Mucosa of stomach (tissue), 1 donor: Measurements from ENCODE around the gene A3GALT2.

Source experiments
- H3K27me3 ChIP-seq: one replicate; pipeline ENCODE4 v1.7.0; 2013; ENCODE audit warnings: mild to moderate bottlenecking, low read length; ENCODE audit not compliant: control insufficient read depth, insufficient read depth
- H3K36me3 ChIP-seq: one replicate; pipeline ENCODE4 v1.7.0; 2013; ENCODE audit warnings: low read length; ENCODE audit not compliant: control insufficient read depth, insufficient read depth
- H3K4me1 ChIP-seq: one replicate; pipeline ENCODE4 v1.7.0; 2013; ENCODE audit warnings: mild to moderate bottlenecking, low read length; ENCODE audit not compliant: control insufficient read depth, insufficient read depth
- H3K4me3 ChIP-seq: one replicate; pipeline ENCODE4 v1.7.0; 2013; ENCODE audit warnings: low read length
- H3K9ac ChIP-seq: one replicate; pipeline ENCODE4 v1.7.0; 2013; ENCODE audit warnings: mild to moderate bottlenecking, low read length, moderate library complexity
- H3K9me3 ChIP-seq: one replicate; pipeline ENCODE4 v1.7.0; 2013; ENCODE audit warnings: mild to moderate bottlenecking, low read length, moderate library complexity; ENCODE audit not compliant: control insufficient read depth
- donor health status: Pancreatic carcinoma.

A3GALT2 gene

DNA sequence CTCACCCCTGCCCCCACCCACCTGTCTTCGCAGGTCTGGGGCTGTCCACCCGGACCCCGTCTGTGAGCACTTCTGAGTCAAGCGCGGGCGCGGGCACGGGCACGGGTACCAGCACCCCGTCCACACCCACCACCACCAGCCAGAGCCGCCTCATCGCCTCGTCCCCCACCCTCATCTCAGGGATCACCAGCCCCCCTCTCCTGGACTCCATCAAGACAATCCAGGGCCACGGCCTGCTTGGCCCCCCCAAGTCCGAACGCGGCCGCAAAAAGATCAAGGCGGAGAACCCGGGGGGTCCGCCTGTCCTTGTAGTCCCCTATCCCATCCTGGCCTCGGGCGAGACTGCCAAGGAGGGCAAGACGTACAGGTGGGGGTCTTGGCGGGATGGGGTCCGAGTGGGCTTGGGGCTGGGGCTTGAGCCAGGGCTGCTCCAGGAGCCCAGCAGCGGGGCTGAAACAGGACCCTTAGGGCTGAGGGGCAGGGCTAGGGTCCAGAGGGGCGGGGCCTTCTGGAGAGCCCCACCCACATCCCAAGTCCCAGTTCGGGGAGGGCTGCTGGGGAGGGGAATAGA lies 40.7 kb downstream of the A3GALT2 start:
- H3K4me1 ChIP-seq, result no peaks in the 10 kb centered on the region
- peaks cover 15% of the 10 kb centered on the region for H3K36me3 ChIP-seq
- H3K4me3 ChIP-seq, result no peak overlapping the region
- H3K9me3 ChIP-seq, result no peaks in the 10 kb centered on the region
- no peaks in the 10 kb centered on the region for H3K27me3 ChIP-seq
- no peak overlapping the region for H3K9ac ChIP-seq

DNA sequence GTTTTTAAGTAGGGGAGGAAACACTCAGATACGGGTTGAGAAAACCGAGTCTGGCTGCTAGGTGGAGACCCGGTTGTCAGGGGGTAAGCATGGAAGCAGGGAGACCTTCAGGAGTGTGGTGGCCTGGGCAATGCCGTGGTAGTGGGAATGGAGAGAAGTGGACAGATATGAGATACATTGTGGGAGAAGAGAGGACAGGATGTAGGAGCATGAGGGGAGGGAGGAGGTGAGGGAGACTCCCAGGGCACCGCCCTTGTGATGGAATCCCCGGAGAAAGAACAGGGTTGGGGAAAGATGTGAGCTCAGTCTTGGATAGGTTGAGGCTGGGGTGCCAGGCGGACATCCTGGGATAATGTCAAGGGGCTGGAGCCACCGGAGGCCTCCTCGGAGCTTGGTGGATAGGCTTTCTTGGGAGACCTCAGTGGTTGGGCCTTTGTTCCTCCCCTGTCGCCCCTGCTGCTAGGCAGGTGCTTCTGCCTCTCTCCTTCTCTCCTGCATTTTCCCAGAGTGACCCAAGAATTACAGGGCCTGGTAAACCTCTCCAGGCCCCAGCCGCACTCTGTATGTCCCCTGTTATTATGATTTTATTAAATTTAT lies 43.3 kb downstream of the A3GALT2 start:
- no peaks in the 10 kb centered on the region for H3K27me3 ChIP-seq
- H3K36me3 ChIP-seq, result peaks cover 15% of the 10 kb centered on the region
- no peaks in the 10 kb centered on the region for H3K9me3 ChIP-seq
- H3K4me1 ChIP-seq, result no peaks in the 10 kb centered on the region
- no peak overlapping the region for H3K9ac ChIP-seq
- H3K4me3 ChIP-seq, result no peak overlapping the region

- H3K4me3 ChIP-seq, result no peak overlapping the region
- H3K27me3 ChIP-seq, result no peaks in the 10 kb centered on the region
- peaks cover 13% of the 10 kb centered on the region for H3K36me3 ChIP-seq
- no peaks in the 10 kb centered on the region for H3K9me3 ChIP-seq
- H3K9ac ChIP-seq, result no peak overlapping the region
- no peaks in the 10 kb centered on the region for H3K4me1 ChIP-seq
Measured at GRCh38 chr1:33276573-33277298, 44.2 kb downstream of the A3GALT2 start.

GRCh38 chr1:33275706-33276572 lies 45.0 kb downstream of the A3GALT2 start:
- Histone ChIP-seq H3K27me3 (no peaks in the 10 kb centered on the region), H3K4me3 (no peak overlapping the region), H3K9me3 (no peaks in the 10 kb centered on the region), H3K9ac (no peak overlapping the region), H3K4me1 (no peaks in the 10 kb centered on the region), H3K36me3 (peaks cover 5% of the 10 kb centered on the region)

DNA sequence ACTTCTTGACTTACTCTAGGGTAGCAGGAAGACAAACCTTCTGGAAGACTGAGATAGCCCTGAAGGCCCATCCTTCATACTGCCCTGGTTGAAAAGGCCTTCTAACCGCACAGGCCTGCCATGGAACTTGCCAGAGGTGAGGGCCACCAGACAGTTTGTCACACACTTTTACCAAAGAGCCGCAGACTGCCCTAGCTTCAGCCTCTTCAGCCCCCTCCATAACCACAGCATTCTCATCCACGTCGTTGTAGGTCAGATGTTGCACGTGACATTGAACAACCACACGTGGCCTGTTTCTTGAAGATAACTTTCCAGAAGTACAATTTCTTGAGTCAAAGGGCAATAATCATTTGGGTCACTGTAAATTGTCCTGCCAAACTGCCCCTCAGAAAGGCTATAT lies 45.7 kb downstream of the A3GALT2 start:
- peaks cover 5% of the 10 kb centered on the region for H3K36me3 ChIP-seq
- no peaks in the 10 kb centered on the region for H3K4me1 ChIP-seq
- no peaks in the 10 kb centered on the region for H3K9me3 ChIP-seq
- H3K27me3 ChIP-seq, result no peaks in the 10 kb centered on the region
- H3K4me3 ChIP-seq, result no peak overlapping the region
- H3K9ac ChIP-seq, result no peak overlapping the region

DNA sequence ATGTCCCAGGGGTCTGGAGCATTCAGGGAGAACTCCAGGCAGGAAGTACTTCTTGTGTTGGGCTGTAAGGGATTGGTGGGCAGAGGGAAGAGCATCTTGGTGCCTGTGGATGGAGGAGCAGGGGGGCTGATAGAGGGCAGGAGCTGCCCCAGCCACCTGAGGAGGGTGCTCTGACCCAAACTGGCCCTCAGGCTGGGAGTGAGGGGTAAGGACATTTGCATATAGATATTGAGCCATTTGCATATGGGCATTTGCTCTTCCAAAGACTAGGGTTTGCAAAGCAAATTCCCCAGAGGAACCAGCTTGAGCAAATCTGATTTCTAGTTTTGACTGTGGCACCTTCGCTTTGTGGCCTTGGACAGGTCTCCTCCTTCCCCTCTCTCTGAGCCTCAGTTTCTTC lies 46.5 kb downstream of the A3GALT2 start:
- Histone ChIP-seq H3K9ac (no peak overlapping the region), H3K4me1 (no peaks in the 10 kb centered on the region), H3K27me3 (no peaks in the 10 kb centered on the region), H3K9me3 (no peaks in the 10 kb centered on the region), H3K36me3 (peaks cover 5% of the 10 kb centered on the region), H3K4me3 (no peak overlapping the region)

DNA sequence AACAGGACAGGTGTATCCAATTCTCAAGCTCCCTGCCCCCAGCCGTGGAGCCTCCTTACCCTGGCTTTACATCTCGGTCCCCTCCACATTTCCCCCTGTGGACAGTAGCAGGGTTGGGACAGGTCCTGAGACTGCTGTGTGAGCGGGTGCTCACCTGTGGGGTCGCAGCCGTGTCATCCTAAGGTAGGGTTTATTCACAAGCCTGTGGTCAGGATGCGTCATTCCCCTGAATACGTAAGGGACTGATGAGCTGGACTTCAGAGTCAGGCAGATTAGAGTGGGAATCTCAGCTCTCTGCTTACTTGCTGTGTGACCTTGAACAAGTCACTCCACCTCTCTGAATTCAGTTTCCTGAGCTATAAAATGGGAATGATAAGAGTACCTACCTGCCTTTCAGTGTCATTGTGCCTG lies 46.9 kb downstream of the A3GALT2 start:
- H3K9me3 ChIP-seq, result no peaks in the 10 kb centered on the region
- no peaks in the 10 kb centered on the region for H3K27me3 ChIP-seq
- H3K36me3 ChIP-seq, result peaks cover 5% of the 10 kb centered on the region
- H3K4me3 ChIP-seq, result no peak overlapping the region
- H3K4me1 ChIP-seq, result no peaks in the 10 kb centered on the region
- no peak overlapping the region for H3K9ac ChIP-seq

DNA sequence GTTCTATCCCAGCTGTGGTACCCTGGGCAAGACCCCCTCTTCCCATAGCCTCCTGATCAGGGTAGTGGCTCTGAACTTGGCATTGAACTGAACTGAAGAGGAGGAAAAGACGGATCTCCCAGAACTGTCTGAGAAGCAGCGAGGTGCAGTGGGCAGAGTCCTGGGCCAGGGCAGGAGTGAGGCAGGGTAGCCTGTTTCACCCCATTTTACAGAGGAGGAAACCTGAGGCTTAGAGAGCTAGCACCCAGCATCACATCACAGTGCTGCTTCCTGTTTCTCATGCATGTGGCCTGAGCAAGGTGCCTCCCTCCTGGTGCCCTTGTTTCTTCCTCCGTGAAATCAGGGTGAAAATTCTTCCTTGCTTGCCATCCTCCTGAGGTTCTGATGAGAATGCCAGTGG lies 47.5 kb downstream of the A3GALT2 start:
- Histone ChIP-seq H3K9me3 (no peaks in the 10 kb centered on the region), H3K4me1 (no peaks in the 10 kb centered on the region), H3K4me3 (no peak overlapping the region), H3K9ac (no peak overlapping the region), H3K27me3 (no peaks in the 10 kb centered on the region), H3K36me3 (peaks cover 5% of the 10 kb centered on the region)

GRCh38 chr1:33272930-33273329 lies 48.0 kb downstream of the A3GALT2 start:
- Histone ChIP-seq H3K9ac (no peak overlapping the region), H3K4me3 (no peak overlapping the region), H3K27me3 (no peaks in the 10 kb centered on the region), H3K4me1 (no peaks in the 10 kb centered on the region), H3K9me3 (no peaks in the 10 kb centered on the region), H3K36me3 (peaks cover 5% of the 10 kb centered on the region)

GRCh38 chr1:33272509-33272908 lies 48.4 kb downstream of the A3GALT2 start:
- no peak overlapping the region for H3K4me3 ChIP-seq
- H3K36me3 ChIP-seq, result peaks cover 5% of the 10 kb centered on the region
- no peak overlapping the region for H3K9ac ChIP-seq
- no peaks in the 10 kb centered on the region for H3K27me3 ChIP-seq
- H3K9me3 ChIP-seq, result no peaks in the 10 kb centered on the region
- H3K4me1 ChIP-seq, result no peaks in the 10 kb centered on the region

DNA sequence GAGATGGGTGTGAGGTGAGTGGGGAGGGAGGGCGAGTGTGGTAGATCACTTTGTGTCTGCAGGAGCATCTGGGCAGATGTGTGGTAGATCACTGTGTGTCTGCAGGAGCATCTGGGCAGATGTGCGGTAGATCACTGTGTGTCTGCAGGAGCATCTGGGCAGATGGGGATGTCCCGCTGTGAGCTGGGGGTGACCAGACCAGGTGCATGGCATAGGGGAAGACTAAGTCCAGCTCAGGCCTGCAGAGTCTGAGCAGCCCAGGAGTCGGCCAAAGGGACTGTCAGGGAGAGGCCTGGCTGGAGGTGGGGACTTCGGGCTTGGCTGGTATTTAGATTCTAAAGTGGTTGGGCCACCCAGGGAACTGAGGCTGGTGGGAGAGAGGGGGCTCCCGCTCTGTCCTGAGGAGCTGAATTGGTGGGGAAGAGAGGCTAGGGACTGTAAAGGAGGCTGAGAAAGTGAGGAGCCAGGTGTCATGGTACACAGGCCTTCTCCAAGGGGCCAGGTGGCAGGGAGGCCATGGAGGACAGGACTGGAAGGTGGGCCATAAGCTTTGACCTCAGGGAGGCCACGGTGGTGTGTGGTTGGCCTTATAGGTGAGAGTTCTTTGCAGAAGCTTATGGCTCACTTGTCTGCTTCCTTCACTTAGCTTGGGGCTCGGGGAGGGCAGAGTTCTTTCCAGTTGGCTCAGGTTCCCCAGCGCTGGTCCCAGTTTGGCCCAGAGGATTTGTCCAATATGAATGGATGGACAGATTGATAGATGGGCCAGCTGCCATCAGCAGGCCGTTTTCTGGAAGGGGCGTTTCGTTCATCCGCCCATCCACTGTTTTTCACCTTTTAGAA lies 49.0 kb downstream of the A3GALT2 start:
- Histone ChIP-seq H3K4me1 (no peaks in the 10 kb centered on the region), H3K27me3 (no peaks in the 10 kb centered on the region), H3K36me3 (no peaks in the 10 kb centered on the region), H3K4me3 (no peak overlapping the region), H3K9ac (no peak overlapping the region), H3K9me3 (no peaks in the 10 kb centered on the region)
